HG03175 (cell line): Measurements from ENCODE around the gene FCGR1A.
A peak's percentile ranks its signal among the peaks of the same experiment; 100 is the strongest.
"Not testable (repeated sequence)": the region's sequence is repeated elsewhere in the genome, so short reads cannot be mapped to it uniquely, and the experiment has no call there.

Experiments
- ATAC-seq: cut with Tn5 transposase; IDR thresholded peaks from one replicate; pipeline ENCODE4 v1.9.1; 2021; ENCODE audit warnings: mild to moderate bottlenecking, moderate library complexity; ENCODE audit not compliant: unreplicated experiment

FCGR1A gene

DNA sequence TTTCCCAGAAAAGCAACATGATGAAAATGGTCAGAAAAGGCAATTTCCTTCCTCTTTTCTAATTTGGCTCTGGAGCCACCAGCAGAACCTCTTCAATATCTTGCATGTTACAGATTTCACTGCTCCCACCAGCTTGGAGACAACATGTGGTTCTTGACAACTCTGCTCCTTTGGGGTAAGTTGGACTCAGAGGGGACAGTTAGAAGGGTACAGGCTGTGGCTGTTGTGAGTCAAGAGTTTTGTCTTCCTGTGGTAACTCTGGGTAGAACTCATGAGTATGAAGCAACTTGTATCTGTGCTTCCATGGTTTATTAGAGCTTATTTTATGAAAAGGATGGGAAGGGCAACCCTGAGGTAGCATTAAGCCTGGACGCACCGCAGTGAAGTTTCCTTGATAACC is at the start of gene FCGR1A:
TSS of gene FCGR1A (plus strand) at position 95 of the 400 bp plus-strand sequence. CDS start at position 145, 50 bp downstream.
- not testable (repeated sequence) for ATAC-seq

DNA sequence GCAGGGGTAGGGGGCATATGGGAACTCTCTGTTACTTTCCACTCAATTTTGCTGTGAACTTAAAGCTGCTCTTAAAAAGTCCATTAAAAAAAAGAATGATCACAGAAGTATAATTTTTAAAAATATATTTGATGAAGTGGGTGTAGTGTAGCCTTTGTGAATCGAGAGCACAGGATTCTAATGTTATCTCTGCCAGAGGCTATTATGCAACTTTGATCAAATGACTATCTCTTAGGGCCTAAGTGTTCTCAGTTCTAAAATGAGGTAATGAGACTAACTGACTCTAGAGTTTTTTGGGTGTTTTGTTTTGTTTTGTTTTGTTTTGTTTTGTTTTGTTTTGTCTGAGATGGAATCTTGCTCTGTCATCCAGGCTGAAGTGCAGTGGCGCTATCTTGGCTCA is 49.7 kb upstream of the FCGR1A start:
- not testable (repeated sequence) for ATAC-seq

DNA sequence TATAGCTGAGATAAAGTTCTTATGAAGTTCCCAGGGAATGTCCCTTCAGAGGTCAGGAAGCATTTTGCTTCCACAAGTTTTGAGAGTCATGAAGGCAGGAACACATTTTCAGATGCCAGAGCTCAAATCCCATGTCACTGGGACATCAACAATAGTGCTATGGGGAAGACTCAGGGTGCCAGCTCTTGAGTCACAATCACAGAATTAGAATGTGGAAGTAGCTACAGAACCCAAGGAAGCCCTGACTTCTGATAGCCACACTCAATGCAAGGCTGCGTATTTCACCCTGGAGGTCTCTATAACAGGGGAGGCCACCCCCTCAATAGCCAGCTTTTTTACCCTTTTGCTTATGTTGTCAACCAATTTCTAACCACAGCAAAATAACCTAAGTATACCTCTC is 47.8 kb upstream of the FCGR1A start:
- not testable (repeated sequence) for ATAC-seq

DNA sequence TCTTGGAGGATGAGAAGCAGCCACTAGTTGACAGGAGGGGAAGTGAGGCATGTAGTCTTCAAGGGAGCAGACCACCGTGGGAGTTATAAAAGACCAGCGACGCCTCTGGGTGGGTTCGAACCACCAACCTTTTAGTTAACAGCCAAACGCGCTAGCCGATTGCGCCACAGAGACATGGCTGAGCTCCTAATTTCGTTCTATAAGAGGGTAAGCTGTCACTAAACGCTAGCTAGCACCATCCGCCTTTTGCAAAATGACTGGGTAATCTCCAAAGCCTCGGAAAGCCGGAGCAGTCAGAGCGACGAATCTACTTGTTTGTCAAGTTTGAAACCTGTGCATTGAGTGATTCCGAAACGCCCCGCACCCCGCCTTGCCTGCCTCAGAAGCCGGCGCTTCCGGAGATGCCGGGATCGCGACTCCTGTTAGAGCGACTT is 42.3 kb upstream of the FCGR1A start:
- ATAC-seq, result not testable (repeated sequence)

- not testable (repeated sequence) for ATAC-seq
Measured at GRCh38 chr1:149740590-149741230, 41.8 kb upstream of the FCGR1A start.

DNA sequence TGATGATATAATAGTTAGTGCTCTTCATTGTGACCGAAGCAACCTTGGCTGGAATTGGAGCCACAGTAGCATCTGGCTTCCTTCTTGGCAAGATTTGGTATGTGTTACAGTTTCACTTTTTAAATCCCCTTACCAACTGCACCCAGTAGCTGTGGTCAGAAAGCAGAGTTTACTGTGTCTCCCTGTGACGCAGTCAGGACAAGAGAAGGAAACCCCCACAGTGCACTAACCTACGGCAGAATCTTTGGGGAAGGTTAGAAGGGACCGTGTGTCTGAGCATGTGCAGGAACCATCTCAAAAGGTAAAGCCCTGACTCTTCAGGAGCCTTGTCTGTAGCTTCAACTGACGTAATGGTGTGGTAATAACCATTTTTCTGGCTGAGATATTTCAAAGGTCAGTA is 40.6 kb upstream of the FCGR1A start:
- ATAC-seq, result not testable (repeated sequence)

DNA sequence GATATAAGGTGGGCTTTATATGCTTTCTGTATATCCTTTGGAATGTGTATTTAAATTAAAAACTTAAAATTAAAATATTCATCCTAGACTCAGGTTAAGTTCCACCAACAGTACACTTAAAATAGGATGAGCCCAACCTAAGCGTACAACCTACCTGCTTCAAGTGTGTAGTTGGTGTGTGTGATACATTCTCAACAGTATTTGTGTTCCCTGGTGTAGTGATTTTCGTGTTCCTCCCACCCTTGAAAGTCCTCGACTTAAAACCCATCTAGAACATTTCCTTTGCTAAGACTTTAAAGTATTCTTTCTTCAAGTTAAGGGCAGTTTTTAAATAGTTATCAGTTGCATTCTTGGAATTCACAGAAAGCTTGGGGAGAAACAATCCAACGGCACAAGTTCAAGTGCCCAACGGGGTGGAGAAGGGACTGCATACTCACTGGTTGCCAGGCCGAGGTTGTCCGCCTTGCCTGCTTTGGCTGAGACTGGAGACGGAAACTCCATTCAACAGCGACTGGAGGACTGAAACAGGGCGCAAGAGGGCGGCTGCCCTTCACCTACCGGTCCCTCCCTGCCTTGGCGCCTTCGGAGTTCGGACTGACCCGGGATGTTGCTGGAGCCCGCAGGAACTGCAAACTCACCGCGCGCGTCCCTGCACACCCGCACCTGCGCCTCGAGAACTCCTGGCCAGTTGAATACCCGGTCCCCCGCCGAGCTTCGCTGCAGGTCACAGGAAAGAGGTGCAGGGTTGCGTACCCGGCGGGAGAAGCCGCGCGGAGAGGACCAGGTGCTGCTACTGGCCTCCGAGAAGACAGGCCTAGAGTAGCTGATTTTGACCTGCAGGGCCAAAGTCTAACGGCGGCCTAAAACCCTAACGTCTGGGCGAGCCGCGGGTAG is 35.8 kb upstream of the FCGR1A start:
- not testable (repeated sequence) for ATAC-seq

GRCh38 chr1:149747359-149748143 is 34.9 kb upstream of the FCGR1A start:
- ATAC-seq, result not testable (repeated sequence)

DNA sequence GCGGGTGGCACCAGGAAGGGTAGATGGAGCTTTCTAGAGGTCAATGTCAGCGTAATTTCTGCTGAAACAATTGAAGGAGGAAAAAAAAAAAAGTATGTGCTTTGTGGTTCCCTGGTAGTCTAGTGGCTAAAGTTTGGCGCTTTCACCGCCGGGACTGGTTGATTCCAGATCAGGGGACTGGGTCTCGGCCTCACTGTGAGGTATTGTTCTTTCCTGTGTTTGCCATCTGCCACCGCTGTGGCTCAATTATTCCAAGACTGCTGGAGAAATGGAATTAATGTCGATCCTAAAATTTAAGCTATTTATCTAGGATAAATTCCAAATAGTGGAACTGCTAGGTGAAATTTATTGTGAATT is 34.4 kb upstream of the FCGR1A start:
- not testable (repeated sequence) for ATAC-seq

DNA sequence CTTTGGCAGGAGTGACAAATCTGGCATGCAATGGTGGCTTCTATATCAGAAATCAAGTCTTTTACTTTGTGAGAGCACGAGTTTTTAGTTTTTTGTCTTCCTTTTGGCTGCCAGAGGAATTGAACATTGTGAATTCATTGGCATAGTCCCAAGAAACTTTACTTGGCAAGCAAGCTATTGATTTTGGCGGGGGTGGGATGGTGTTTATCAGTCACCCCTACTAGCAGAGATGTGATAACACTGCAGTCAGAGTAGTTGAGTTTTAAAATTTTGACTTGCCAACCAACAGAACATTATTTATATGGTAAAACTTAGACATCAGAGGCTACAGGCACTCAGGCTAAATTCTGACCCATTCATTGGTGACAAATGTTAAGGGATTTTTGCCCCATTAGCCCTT is 31.9 kb upstream of the FCGR1A start:
- ATAC-seq, result not testable (repeated sequence)

- ATAC-seq, result not testable (repeated sequence)
Measured at GRCh38 chr1:149752186-149752585, 30.3 kb upstream of the FCGR1A start.

DNA sequence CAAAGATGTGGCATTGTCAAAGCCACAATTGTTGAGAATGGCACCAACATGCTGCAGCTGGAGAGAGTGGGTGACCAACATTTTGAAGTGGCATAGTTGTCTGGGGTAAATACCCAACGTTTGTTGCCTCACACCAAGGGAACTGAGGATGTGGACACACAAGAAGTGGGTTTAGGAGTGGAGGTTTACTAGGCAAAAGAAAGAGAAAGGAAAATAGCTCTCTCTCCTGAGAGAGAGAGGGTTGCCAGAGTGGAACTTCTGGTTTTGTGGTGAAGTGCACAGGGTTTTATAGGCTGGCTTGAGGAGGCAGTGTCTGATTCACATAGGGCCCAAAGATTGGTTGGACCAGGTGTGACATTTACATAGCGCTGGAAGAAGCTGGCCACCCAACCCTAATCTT is 29.0 kb upstream of the FCGR1A start:
- ATAC-seq, result not testable (repeated sequence)

GRCh38 chr1:149755294-149755693 is 27.2 kb upstream of the FCGR1A start:
- ATAC-seq, result not testable (repeated sequence)

DNA sequence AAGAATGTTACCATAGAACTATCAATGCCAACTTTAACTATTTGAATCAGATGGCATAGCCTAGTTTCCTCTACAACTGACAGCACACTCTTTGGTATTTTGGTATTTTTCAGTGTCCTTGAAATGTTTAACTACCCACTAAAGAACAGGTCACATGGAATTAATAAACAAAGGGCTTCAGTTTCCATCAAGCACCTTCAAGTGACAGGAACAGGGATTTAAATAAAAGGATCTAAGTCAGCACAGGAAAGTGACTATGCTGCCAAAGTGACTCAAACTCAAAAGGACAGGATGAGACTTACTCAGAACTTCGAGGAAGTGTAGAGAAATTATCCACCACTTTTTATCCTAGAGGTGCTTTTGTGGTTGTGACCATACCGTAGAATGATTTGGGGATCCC is 20.2 kb upstream of the FCGR1A start:
- ATAC-seq, result not testable (repeated sequence)

DNA sequence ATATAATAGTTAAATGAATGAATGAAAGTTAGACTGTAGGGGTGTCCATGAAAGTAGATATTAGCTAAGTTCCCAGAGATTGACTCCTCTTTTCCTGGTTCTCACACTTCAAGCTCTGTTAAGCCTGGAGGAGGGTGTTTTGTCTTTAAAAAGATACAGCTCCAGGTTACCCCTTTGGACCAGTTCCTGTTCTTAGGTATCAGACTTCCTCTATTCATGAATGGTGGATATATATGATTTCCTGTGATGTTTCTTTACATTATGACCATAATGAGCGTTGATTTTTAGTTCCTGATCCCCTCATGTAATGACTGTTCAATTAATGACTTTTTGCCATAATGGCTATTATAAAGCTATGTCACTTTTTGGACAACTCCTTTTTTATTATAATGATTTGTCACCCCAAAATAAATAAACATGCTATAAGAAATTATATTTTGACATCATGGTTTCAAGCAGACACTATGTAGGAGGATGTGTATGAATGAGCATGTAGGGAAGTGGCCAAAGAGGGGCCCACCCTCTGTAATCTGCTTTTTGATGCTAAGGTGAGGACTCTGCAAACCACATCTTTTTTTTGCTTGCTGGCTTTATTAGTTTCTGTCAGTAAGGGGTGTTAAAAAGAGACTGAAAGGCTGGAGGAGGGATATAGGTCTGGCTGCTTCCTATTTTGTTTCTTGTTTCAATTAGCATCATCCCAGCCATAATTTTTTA is 18.2 kb upstream of the FCGR1A start:
- not testable (repeated sequence) for ATAC-seq

GRCh38 chr1:149766241-149766640 is 16.3 kb upstream of the FCGR1A start:
- not testable (repeated sequence) for ATAC-seq

DNA sequence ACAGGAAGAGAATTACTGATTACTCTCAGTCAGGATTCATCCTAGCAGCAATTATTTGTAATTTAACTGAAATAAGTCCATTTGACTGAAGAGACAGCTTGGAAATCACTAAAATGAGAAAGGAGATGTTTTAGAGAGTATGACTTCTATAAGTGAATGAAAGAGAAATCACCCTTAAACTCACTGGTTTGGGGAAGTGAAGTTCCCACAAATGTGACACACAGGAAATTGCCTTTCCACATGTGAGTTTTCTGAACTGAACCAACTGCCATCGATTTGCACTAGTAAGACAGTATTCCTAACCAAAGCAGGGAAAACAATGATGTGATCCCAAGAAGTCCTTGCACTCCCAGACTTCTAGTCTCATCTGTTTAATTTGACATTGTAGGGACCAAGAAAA is 13.3 kb upstream of the FCGR1A start:
- not testable (repeated sequence) for ATAC-seq

DNA sequence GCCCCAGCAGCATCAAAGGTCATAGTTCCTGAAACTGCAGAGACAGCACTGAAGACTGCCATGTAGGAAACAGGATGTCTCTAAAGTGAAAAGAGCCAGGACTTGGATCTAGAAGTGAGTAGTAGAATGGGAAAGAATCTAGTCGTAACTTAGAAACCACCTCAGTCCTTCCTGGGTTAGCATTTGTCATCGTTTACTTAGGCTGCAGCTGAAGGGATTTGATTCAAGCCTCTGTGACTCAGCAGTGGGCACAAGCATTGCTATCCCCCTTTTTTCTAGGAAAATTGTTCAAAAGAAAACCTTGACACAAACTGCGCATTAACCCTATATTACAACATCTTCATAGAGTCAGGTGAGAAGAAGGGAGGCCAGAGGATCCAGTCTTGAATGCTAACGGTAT is 11.8 kb upstream of the FCGR1A start:
- not testable (repeated sequence) for ATAC-seq

- ATAC-seq, result peak; percentile 74
Measured at GRCh38 chr1:149771653-149772425, 10.7 kb upstream of the FCGR1A start.
